ENCODE data around the gene COLQ. TPM values are rescaled to one million over a fixed set of nuclear protein-coding genes. Genes with fewer than 3 reads are reported as not detected.

Gene COLQ
- total RNA-seq = 0.13 and 0.41 TPM in 2 replicates

DNA sequence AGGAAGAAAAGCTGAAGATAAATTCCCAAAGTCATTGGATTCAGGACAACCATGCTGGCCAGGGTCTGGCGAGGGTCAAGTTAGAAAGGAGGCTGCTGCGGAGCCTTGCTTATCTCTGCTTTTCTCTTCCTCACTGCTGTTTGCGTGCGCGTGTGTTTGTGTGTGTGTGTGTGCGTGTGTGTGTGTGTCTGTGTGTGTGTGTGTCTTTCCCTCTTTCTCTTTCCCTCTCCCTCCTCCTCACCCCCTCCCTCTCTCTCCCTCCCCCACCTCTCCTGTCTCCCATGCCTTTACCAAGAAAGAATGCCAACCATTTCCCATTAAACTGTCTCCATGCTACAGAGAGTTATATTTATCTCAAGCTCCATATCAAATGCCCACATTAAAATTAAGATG, at the start of gene COLQ:
TSS of gene COLQ (minus strand) at position 134 of the 393 bp plus-strand sequence. CDS start at position 53, 81 bp downstream.
- TF ChIP-seq, protein P1, sequence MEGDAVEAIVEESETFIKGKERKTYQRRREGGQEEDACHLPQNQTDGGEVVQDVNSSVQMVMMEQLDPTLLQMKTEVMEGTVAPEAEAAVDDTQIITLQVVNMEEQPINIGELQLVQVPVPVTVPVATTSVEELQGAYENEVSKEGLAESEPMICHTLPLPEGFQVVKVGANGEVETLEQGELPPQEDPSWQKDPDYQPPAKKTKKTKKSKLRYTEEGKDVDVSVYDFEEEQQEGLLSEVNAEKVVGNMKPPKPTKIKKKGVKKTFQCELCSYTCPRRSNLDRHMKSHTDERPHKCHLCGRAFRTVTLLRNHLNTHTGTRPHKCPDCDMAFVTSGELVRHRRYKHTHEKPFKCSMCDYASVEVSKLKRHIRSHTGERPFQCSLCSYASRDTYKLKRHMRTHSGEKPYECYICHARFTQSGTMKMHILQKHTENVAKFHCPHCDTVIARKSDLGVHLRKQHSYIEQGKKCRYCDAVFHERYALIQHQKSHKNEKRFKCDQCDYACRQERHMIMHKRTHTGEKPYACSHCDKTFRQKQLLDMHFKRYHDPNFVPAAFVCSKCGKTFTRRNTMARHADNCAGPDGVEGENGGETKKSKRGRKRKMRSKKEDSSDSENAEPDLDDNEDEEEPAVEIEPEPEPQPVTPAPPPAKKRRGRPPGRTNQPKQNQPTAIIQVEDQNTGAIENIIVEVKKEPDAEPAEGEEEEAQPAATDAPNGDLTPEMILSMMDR (IDR thresholded peaks at IDR 0.05; ENCODE audit: insufficient read depth, low read length, poor library complexity, severe bottlenecking) = no peak
- no peaks in the 10 kb centered on the region for H3K36me3 ChIP-seq (ENCODE audit: control insufficient read depth, insufficient read depth, low read length)
- no peak for DNase-seq (ENCODE audit: low read depth)
- peaks cover 11% of the 10 kb centered on the region for H3K27me3 ChIP-seq (ENCODE audit: control insufficient read depth, insufficient read depth, low read length)
- no peak within 1 kb of the TSS for H3K4me3 ChIP-seq (ENCODE audit: low read depth, low read length)

DNA sequence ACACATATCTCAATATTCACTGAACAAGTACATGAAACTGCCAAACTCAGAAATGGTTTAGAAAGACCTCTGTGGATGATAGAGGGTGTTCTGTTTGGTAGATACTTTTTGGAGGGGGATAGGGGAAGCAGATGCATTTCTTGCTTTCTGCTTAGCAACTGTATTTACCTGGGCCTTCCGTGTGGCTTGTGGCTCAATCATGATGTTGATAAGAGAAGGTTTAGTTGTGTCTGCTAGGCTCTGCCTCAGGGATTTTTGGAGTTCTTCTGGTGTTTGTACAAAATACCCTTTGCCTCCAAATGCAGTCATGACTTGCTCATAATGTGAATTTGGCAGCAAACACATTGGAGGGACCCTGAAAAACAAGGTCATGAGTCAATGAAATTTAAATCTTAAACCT, 41.7 kb upstream of the COLQ start:
- Histone ChIP-seq H3K36me3 (ENCODE audit: control insufficient read depth, insufficient read depth, low read length) (peaks cover 1% of the 10 kb centered on the region), H3K27me3 (ENCODE audit: control insufficient read depth, insufficient read depth, low read length) (no peaks in the 10 kb centered on the region), H3K4me3 (ENCODE audit: low read depth, low read length) (no peak overlapping the region)
- TF ChIP-seq, protein P1 (IDR thresholded peaks at IDR 0.05; ENCODE audit: insufficient read depth, low read length, poor library complexity, severe bottlenecking) = no peak
- DNase-seq (ENCODE audit: low read depth) = no peak

DNA sequence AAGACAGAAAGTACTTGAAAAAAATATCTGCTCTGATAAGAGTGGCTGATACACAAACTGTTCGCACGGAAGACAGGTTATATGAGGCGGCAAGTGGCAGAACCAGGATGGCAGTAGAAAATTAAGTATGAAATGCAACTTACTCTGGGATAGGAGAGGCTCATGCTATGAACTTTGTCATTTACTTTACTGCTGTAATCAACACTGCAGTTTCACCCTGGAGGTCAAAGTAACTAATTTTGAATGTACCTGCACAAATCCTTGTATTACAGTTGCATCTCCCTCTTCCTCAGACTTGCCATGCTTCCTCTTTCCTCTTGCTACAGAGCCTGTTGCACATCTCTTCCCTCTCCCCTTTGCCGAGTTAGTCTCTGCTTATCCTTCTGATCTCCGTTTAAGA, 41.1 kb upstream of the COLQ start:
- DNase-seq (ENCODE audit: low read depth) = no peak

DNA sequence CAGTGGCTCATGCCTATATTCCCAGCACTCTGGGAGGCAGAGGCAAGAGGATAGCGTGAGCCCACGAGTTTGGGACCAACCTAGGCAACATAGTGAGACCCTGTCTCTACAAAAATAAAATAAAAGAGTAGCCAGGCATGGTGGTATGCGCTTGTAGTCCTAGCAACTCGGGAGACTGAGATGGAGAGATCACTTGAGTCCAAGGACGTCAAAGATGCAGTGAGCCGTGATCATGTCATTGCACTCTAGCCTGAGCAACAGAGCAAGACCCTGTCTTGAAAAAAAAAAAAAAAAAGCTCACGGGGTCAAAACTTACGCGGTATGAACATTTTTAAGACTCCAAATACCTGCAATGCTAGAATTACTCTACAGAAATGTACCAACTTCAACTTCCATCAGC, 37.1 kb upstream of the COLQ start:
- no peaks in the 10 kb centered on the region for H3K27me3 ChIP-seq (ENCODE audit: control insufficient read depth, insufficient read depth, low read length)
- H3K36me3 ChIP-seq (ENCODE audit: control insufficient read depth, insufficient read depth, low read length) = no peaks in the 10 kb centered on the region
- TF ChIP-seq, protein P1 (IDR thresholded peaks at IDR 0.05; ENCODE audit: insufficient read depth, low read length, poor library complexity, severe bottlenecking) = no peak
- no peak for DNase-seq (ENCODE audit: low read depth)
- H3K4me3 ChIP-seq (ENCODE audit: low read depth, low read length) = no peak overlapping the region

More for the DNA sequence above, 41.1 kb upstream of the COLQ start:
- Histone ChIP-seq H3K27me3 (ENCODE audit: control insufficient read depth, insufficient read depth, low read length) (no peaks in the 10 kb centered on the region), H3K36me3 (ENCODE audit: control insufficient read depth, insufficient read depth, low read length) (no peaks in the 10 kb centered on the region), H3K4me3 (ENCODE audit: low read depth, low read length) (no peak overlapping the region)
- TF ChIP-seq, protein P1 (IDR thresholded peaks at IDR 0.05; ENCODE audit: insufficient read depth, low read length, poor library complexity, severe bottlenecking) = no peak

DNA sequence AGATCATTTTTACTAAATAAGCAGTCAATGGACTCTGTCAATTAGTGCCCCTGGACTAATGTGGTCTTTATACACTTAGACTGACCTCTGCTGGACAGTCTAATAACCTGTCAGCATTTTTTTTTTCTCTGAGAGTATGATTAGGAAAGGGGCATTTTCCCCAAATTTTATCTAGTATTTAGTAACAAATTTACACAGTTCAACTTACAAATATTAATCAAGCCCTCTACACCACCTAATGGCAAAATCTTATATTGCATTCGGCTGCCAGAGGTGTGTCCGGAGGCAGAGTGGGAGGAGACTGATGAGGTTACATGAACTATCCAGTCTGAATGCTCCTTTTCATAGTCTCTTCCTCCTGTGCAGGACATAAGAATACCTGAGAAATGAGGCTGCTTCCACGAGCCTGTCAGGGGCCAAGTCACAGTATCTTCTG, 36.0 kb upstream of the COLQ start:
- peak; percentile 60 for DNase-seq (ENCODE audit: low read depth)
- no peaks in the 10 kb centered on the region for H3K27me3 ChIP-seq (ENCODE audit: control insufficient read depth, insufficient read depth, low read length)
- TF ChIP-seq, protein P1 (IDR thresholded peaks at IDR 0.05; ENCODE audit: insufficient read depth, low read length, poor library complexity, severe bottlenecking) = peak; percentile 56
- H3K4me3 ChIP-seq (ENCODE audit: low read depth, low read length) = no peak overlapping the region
- H3K36me3 ChIP-seq (ENCODE audit: control insufficient read depth, insufficient read depth, low read length) = no peaks in the 10 kb centered on the region

DNA sequence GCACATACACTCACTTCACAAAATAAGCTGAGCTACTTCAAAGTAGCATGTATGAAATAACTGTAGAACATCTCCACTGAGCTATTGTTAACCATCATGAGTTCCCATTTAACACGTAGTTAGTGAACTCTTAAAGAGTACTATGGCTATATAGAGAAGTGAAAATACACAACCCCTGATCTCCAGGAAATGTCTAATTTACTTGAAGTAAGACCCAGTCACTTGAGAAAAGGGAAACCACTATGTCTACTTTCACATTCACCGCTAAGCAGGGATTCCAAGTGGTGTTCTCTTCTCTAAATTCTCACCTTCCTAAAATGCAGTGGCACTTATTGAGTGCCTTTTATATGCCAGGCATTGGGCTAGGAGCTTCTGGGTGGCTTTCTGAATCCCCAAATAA, 35.0 kb upstream of the COLQ start:
- TF ChIP-seq, protein P1 (IDR thresholded peaks at IDR 0.05; ENCODE audit: insufficient read depth, low read length, poor library complexity, severe bottlenecking) = no peak
- DNase-seq (ENCODE audit: low read depth) = no peak
- Histone ChIP-seq H3K4me3 (ENCODE audit: low read depth, low read length) (no peak overlapping the region), H3K27me3 (ENCODE audit: control insufficient read depth, insufficient read depth, low read length) (no peaks in the 10 kb centered on the region), H3K36me3 (ENCODE audit: control insufficient read depth, insufficient read depth, low read length) (no peaks in the 10 kb centered on the region)

All from kidney epithelial cell (primary cell).